ENCODE results near the gene POC1A. TPM values are rescaled to one million over a fixed set of nuclear protein-coding genes. Genes with fewer than 3 reads are reported as not detected.

The POC1A gene
- total RNA-seq, 1 experiment from 2014 or later: 43.0 TPM

DNA sequence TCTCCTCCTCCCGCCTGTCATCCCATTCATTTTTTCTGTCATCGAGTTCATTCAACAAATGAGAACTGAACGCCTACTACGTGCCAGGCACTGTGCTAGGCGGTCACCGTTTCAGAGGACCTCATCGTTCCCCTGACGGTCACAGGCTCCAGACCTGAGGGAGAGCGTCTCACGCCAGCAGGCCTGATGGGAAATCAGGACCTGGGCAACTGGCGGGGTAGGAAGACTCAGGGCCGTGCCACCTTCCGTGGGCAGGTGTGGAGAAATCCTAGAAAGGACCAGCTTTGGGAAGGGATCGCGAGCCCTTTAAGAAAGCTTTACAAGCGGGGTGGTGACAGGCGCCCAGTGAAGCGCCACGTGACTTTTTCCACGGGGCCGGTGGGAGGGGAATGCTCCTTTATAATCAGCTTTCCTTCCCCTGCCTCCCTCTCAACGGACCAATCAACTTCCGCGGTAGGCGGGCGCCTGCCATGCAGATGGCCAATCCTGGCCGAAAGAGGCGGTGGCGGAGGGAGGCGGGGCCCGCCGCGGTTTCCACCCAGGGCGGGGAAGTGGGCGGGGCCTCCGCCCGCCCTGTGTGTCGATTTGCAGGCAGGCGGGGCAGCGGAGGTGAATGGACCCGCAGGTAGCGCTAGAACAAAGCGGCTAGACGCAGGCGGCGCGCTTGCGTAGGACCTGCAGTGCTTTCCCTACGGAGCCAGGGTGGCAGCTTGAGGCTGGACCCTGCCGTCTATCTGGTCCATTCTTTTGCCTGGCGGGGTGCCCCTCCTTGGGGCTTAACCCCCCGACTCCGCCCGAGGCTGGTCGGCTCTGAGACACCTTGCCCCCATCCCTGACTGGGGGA lies 97.0 kb downstream of the POC1A start:
- DNase-seq (peak; percentile 100), ATAC-seq (peak; percentile 73)
- no TSS peak for BruUV-seq (replicated peaks)
- TF ChIP-seq EZH2phosphoT487 (IDR thresholded peaks at IDR 0.05; ENCODE audit: borderline replicate concordance, low read length) (no peak), EZH2 (IDR thresholded peaks at IDR 0.05; ENCODE audit: low read length, unreplicated experiment) (no peak)
- TF ChIP-seq, protein P1, sequence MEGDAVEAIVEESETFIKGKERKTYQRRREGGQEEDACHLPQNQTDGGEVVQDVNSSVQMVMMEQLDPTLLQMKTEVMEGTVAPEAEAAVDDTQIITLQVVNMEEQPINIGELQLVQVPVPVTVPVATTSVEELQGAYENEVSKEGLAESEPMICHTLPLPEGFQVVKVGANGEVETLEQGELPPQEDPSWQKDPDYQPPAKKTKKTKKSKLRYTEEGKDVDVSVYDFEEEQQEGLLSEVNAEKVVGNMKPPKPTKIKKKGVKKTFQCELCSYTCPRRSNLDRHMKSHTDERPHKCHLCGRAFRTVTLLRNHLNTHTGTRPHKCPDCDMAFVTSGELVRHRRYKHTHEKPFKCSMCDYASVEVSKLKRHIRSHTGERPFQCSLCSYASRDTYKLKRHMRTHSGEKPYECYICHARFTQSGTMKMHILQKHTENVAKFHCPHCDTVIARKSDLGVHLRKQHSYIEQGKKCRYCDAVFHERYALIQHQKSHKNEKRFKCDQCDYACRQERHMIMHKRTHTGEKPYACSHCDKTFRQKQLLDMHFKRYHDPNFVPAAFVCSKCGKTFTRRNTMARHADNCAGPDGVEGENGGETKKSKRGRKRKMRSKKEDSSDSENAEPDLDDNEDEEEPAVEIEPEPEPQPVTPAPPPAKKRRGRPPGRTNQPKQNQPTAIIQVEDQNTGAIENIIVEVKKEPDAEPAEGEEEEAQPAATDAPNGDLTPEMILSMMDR (conservative IDR thresholded peaks at IDR 0.05; ENCODE audit: low read depth, low read length): no peak
- H4K20me1 ChIP-seq (ENCODE audit: low read length): peaks cover 10% of the 10 kb centered on the region
- H3K27me3 ChIP-seq (ENCODE audit: low read length): no peaks in the 10 kb centered on the region
- H3K4me1 ChIP-seq (ENCODE audit: insufficient read depth, low read length): peaks cover 40% of the 10 kb centered on the region
- POLR2A ChIA-PET (ENCODE audit: unreplicated experiment): interaction anchor here (0.7 to 1.3 kb wide), 4 partner anchors 11 to 558 kb away, joined by 4 to 19 read pairs (median 6); partner anchors contain the start of genes DCAF1 and RPL29
- peak overlapping the region; percentile 95 for H3K4me2 ChIP-seq (ENCODE audit: low read length)
- H3F3A ChIP-seq (ENCODE audit: low read length, unreplicated experiment): no peaks in the 10 kb centered on the region
- no peaks in the 10 kb centered on the region for H3K9me2 ChIP-seq (replicated peaks; ENCODE audit: low read length)
- H3K9ac ChIP-seq (ENCODE audit: low read length): peak overlapping the region; percentile 75
- H3K79me2 ChIP-seq (ENCODE audit: low read length): peaks cover 39% of the 10 kb centered on the region
- H2AFZ ChIP-seq (ENCODE audit: low read length): peak overlapping the region; percentile 87
- intact Hi-C loops (cut with micrococcal nuclease): loop anchor here (1.0 to 10.0 kb wide), 5 partner anchors 72 to 220 kb away; partner anchors contain the start of genes POC1A and WDR82
- CTCF ChIA-PET: interaction anchor here (0.6 to 1.2 kb wide), 5 partner anchors 13 to 180 kb away, joined by 3 to 13 read pairs (median 5); partner anchors contain the start of gene RPL29
- peaks cover 14% of the 10 kb centered on the region for H3K36me3 ChIP-seq (ENCODE audit: low read depth, low read length)
- H3K4me3 ChIP-seq (ENCODE audit: low read length): peak overlapping the region; percentile 70
- no peaks in the 10 kb centered on the region for H3K9me3 ChIP-seq (ENCODE audit: low read length)
- H3K27ac ChIP-seq (ENCODE audit: low read length): peak overlapping the region; percentile 55

DNA sequence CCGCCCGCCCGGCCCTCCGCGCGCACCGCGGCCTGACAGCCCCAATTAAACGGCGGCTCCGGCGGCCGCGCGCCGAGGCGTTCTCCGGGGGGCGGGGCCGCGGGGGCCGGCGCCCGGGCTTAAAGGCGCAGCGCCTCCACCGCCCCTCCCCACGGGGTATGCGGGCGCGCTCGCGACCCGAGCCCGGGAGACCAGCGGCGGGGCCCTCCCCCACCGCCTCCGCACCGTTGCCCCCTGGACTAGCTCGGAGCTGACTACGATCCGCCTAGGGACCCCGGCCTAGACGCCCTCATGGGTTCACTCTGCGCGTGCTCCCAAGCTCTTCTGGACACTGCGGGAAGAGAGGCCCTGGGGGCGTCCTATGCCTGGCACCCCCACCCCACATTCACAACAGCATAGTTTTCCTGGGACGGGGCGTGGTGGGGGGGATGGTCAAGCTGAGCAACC lies 97.7 kb downstream of the POC1A start, which contains the start of gene DUSP7:
TSS of gene DUSP7 (minus strand) at position 51 of the 447 bp plus-strand sequence. CDS start 205 bp downstream, outside the sequence.
- CTCF ChIA-PET: interaction anchor here (0.7 to 1.2 kb wide), 6 partner anchors 12 to 181 kb away, joined by 3 to 7 read pairs (median 3); partner anchors contain the start of gene RPL29
- Histone ChIP-seq H3K27me3 (ENCODE audit: low read length) (no peaks in the 10 kb centered on the region), H3F3A (ENCODE audit: low read length, unreplicated experiment) (no peaks in the 10 kb centered on the region), H3K9me2 (replicated peaks; ENCODE audit: low read length) (no peaks in the 10 kb centered on the region), H4K20me1 (ENCODE audit: low read length) (peaks cover 10% of the 10 kb centered on the region), H3K9me3 (ENCODE audit: low read length) (no peaks in the 10 kb centered on the region), H3K27ac (ENCODE audit: low read length) (peak within 1 kb of the TSS; percentile 56), H2AFZ (ENCODE audit: low read length) (peak within 1 kb of the TSS; percentile 87), H3K9ac (ENCODE audit: low read length) (peak within 1 kb of the TSS; percentile 97), H3K4me3 (ENCODE audit: low read length) (peak within 1 kb of the TSS; percentile 92), H3K4me2 (ENCODE audit: low read length) (peak within 1 kb of the TSS; percentile 98), H3K4me1 (ENCODE audit: insufficient read depth, low read length) (peaks cover 40% of the 10 kb centered on the region), H3K79me2 (ENCODE audit: low read length) (peaks cover 45% of the 10 kb centered on the region), H3K36me3 (ENCODE audit: low read depth, low read length) (peaks cover 21% of the 10 kb centered on the region)
- POLR2A ChIA-PET (ENCODE audit: unreplicated experiment): interaction anchor here (0.6 to 1.3 kb wide), 6 partner anchors 10 to 557 kb away, joined by 4 to 19 read pairs (median 6); partner anchors contain the start of genes DCAF1 and RPL29
- TF ChIP-seq, protein P1 (conservative IDR thresholded peaks at IDR 0.05; ENCODE audit: low read depth, low read length): no peak
- TF ChIP-seq EZH2phosphoT487 (IDR thresholded peaks at IDR 0.05; ENCODE audit: borderline replicate concordance, low read length) (no peak), EZH2 (IDR thresholded peaks at IDR 0.05; ENCODE audit: low read length, unreplicated experiment) (no peak)
- peak; percentile 16 for ATAC-seq
- no TSS peak for BruUV-seq (replicated peaks)
- peak; percentile 82 for DNase-seq
- intact Hi-C loops (cut with micrococcal nuclease): loop anchor here (2.0 to 10.0 kb wide), 3 partner anchors 72 to 221 kb away; partner anchors contain the start of gene WDR82
